HG03469 (cell line): ENCODE data around the gene CDH12.
"Not testable (repeated sequence)": the region's sequence is repeated elsewhere in the genome, so short reads cannot be mapped to it uniquely, and the experiment has no call there.

Experiments used
- ATAC-seq: cut with Tn5 transposase; IDR thresholded peaks from one replicate; pipeline ENCODE4 v1.9.1; 2021; ENCODE audit warnings: mild to moderate bottlenecking, moderate library complexity, moderate number of reproducible peaks; ENCODE audit not compliant: unreplicated experiment

Gene CDH12

DNA sequence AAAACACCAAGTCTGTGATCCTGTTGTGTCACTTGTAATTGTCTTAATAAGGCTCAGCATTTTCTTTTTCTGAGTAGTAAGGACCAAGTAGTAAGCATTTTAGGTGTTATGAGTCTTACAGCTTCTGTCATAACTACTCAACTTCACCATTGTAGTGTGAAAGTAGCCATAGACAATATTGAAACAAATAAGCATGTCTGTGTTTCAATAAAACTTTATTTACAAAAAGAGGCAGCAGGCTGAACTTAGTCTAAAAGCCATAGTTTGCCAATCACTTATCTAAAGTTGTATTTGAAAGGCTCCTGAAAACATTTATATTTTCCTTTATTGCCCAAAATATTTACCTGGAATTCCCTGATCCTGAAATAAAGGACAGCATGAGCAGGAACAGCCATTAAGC lies 796.1 kb downstream of the CDH12 start:
- ATAC-seq, result no peak

GRCh38 chr5:22056601-22057000 lies 796.5 kb downstream of the CDH12 start:
- ATAC-seq, result no peak

DNA sequence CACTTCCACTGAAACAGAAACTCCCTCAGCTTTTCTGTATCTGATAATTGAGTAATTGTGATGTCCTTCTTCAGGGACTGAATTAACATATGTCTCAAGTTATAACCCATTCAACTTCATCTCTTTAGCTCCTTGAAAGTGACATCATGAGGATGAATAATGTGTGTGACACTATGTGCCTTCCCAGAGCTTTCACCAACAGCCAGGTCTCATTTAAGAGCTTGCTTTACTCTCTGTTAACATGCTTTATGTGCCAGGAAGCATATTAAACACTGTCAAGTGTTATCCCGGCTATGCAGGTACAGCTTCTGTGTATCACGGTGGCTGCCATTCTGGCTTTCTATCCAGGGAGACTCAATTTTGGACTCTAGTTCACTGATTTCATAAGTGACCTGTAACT lies 799.9 kb downstream of the CDH12 start:
- ATAC-seq, result no peak

DNA sequence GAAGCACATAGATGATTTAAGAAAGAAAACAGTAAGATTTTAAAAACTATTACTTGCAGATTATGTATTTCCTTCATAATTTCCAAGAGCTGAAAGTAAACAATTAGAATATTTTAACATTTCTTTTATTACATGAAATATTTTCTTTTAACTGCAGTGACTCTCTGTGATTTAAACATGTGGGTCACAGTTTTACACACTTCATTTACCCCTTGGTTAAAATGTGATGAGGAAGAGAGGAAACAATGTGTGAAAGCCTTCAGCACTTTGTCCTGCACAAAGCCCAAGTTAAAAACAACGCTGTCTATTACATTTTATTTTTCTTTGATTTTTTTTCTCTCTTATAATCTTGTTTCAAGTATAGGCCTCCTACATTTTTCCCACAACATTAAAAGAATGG lies 801.3 kb downstream of the CDH12 start:
- no peak for ATAC-seq

- no peak for ATAC-seq
Observed at GRCh38 chr5:22050931-22051330, 802.2 kb downstream of the CDH12 start.

DNA sequence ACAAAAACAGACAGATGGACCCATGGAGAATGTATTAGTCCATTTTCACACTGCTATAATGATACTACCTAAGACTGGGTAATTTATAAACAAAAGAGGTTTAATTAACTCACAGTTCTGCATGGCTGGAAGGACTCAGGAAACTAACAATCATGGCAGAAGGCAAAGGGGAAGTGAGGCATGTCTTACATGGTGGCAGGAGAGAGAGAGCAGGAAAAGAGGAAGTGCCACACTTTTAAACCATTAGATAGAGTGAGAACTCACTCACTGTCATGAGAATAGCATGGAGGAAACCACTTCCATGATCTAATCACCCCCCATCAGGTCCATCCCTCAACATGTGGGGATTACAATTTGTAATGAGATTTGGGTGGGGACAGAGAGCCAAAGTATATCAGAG lies 808.9 kb downstream of the CDH12 start:
- no peak for ATAC-seq

GRCh38 chr5:22036061-22036460 lies 817.1 kb downstream of the CDH12 start:
- ATAC-seq, result no peak

- no peak for ATAC-seq
Observed at GRCh38 chr5:22033066-22033465, 820.1 kb downstream of the CDH12 start.

- no peak for ATAC-seq
Observed at GRCh38 chr5:22023784-22024183, 829.4 kb downstream of the CDH12 start.

GRCh38 chr5:22012893-22013292 lies 840.3 kb downstream of the CDH12 start:
- ATAC-seq, result not testable (repeated sequence)

DNA sequence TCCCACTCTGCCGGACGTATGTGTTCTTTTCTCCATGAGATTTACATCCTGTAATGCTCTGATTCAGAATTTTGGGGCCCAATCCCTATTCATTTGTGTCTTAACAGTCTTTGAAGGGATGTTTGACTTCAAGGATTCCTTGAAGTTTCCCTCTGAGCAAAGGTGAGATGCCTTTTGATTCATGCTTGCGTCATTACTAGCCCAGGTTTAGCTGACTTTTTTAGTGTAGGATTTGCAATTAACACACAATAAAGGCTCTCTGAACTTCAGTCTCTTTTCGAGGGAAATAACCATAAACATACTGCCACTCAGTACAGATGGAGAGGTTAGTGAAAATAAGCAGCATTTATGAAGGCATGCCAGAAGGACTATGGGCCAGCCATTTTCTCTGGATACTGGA lies 842.3 kb downstream of the CDH12 start:
- not testable (repeated sequence) for ATAC-seq

- not testable (repeated sequence) for ATAC-seq
Observed at GRCh38 chr5:22001097-22001496, 852.0 kb downstream of the CDH12 start.

DNA sequence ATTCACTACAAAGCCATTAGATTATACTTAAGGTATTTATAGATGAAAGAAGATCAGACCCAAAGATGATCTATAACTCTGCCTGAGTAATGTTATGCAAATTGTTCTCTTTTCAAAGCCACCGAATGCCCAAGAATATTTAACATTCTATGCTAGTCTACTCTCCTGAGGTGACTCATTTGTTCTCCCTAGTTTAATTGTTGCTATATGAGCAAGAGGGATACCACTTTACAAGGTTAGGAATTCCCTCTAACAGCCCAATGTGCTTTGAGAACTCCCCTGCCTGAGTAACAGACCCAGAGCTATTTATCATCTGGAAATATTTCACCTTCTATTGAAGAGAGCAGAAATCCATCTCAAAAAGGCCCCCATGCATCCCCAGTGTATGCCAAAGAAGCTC lies 867.3 kb downstream of the CDH12 start:
- ATAC-seq, result not testable (repeated sequence)

DNA sequence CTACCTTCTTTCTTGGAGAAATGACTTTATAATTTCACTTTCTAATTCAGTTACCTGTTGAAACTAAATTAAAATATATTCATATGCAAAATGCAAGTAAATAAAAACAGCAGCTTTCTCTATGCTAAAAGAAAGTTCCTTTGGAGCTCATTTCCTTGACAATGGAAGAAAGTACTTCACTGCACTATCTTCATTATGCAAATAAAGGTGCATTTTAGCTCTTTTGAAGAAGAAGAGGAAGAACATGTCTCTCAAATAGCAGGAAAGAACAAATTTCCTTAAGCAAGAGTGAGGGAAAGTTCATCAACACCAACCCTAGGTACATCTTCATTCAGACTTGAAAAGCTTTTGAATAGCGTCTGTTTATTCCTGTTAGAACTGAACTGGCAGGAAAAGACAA lies 901.6 kb downstream of the CDH12 start:
- ATAC-seq, result not testable (repeated sequence)

- ATAC-seq, result no peak
Observed at GRCh38 chr5:21931116-21931515, 922.0 kb downstream of the CDH12 start.

DNA sequence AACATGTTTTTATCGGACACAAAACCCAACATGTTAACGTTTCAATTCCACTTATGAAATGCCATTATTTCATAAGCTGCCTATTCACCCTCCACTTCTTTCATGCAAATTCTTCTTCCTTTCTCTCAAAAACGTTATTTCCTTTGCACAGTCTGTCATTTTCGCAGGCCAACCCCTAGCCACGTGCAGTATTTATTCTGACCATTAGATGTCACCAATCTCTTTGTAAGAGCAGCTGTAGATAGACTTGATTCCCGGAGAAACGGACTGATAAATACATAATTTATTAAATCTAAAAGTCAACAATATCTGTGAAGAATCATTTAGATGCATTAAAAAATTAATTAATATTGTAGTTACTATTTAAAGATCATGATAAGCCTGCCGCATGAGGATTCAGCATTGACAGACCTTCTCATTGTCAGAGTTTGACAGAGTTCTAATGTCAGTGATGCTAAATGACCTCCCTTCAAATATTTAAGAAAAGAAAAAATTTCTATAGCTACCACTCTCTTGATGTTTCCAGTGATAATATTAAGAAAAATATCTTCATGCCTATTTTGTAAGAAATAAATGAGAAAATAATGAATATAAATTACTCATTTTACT lies 933.6 kb downstream of the CDH12 start:
- ATAC-seq, result peak; percentile 98

DNA sequence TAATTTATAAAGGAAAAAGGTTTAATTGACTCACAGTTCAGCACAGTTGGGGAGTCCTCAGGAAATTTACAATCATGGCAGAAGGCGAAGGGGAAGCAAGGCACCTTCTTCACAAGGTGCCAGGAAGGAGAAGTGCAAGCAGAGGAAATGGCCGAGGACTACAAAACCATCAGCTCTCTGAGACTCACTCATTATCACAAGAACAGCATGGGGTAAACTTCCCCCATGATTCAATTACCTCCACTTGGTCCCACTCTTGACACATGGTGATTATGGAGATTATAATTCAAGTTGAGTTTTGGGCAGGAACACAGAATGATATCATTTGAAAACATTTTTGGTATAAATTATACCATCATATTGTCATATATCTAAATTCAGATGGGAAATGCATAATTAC lies 934.7 kb downstream of the CDH12 start:
- ATAC-seq, result no peak

GRCh38 chr5:21910731-21911130 lies 942.4 kb downstream of the CDH12 start:
- no peak for ATAC-seq

GRCh38 chr5:21895766-21896350 lies 957.3 kb downstream of the CDH12 start:
- no peak for ATAC-seq

DNA sequence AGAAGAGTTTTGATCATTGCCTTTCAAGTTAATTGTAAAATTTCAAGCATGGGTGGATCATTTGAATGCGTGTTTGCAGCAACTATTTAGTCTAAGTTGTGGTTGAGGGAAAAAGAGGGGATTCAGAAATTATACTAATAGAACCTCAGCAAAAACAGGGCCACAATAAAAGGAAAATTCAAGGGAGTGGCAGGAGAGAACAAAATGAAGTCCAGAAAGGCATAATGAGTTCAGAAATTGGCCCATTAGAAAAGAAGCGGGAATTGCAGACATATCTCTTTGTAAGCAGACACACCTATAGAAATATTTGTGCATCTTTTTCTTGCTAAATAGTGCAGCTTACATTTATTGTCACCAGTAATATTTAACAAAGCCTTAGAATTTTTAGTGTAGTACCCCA lies 960.0 kb downstream of the CDH12 start:
- no peak for ATAC-seq

GRCh38 chr5:21889581-21889980 lies 963.6 kb downstream of the CDH12 start:
- ATAC-seq, result no peak

GRCh38 chr5:21882074-21882745 lies 970.9 kb downstream of the CDH12 start:
- ATAC-seq, result no peak
